Neural crest cell (in vitro differentiated cells): ENCODE data around the gene ZPR1. TPM values are rescaled to one million over a fixed set of nuclear protein-coding genes. Genes with fewer than 3 reads are reported as not detected.
"Not testable (repeated sequence)": the region's sequence is repeated elsewhere in the genome, so short reads cannot be mapped to it uniquely, and the experiment has no call there.

Experiments used
- DNase-seq: peaks from one replicate; pipeline ENCODE4 v3.0.0; 2021; ENCODE audit warnings: low read depth, mixed read lengths, low spot score
- H3K27ac Mint-ChIP-seq: one replicate; pipeline ENCODE4 v1.8.0; 2021; ENCODE audit warnings: mild to moderate bottlenecking, mixed read lengths; ENCODE audit not compliant: unreplicated experiment
- H3K27me3 Mint-ChIP-seq: 2 replicates; pipeline ENCODE4 v1.8.0; 2021; ENCODE audit warnings: low read depth, mild to moderate bottlenecking, mixed read lengths
- H3K36me3 Mint-ChIP-seq: 2 replicates; pipeline ENCODE4 v1.8.0; 2021; ENCODE audit warnings: low read depth, mild to moderate bottlenecking, mixed read lengths
- H3K4me1 Mint-ChIP-seq: 2 replicates; pipeline ENCODE4 v1.8.0; 2021; ENCODE audit warnings: mixed read lengths
- H3K4me3 Mint-ChIP-seq: one replicate; pipeline ENCODE4 v1.8.0; 2021; ENCODE audit warnings: mild to moderate bottlenecking, mixed read lengths
- H3K9me3 Mint-ChIP-seq: 2 replicates; pipeline ENCODE4 v1.8.0; 2021; ENCODE audit warnings: mixed read lengths
- CTCF ChIP-seq: fragments of 200-600 bp; sonication (generic); conservative IDR thresholded peaks from 2 replicates; pipeline ENCODE4 v1.5.0; 2021; ENCODE audit warnings: antibody characterized with exemption, mild to moderate bottlenecking
- long read RNA-seq: library from polyadenylated mRNA; unstranded; transcript quantifications from one replicate; pipeline ENCODE4 v2.0.0, GENCODE V29; 2020
- total RNA-seq: library from RNA; stranded (reverse); gene quantifications from 2 replicates; pipeline ENCODE4 v1.2.1, GENCODE V29; 2021

The ZPR1 gene
- 40.7 and 44.5 TPM in 2 replicates for total RNA-seq
- long read RNA-seq, full-length matches to known transcripts: 3 of 8 reads
- long read RNA-seq, partial matches to known transcripts: 5 of 8 reads
- long read RNA-seq, other reads (novel, unspliced or antisense): 0 of 8 reads

GRCh38 chr11:116787786-116788486, at the start of gene ZPR1:
Gene ZPR1, minus strand, starts transcription at chr11:116788023. Its CDS starts 33 bp downstream, at chr11:116787990.
- Mint-ChIP-seq H3K27ac (peak within 1 kb of the TSS; percentile 95), H3K9me3 (no peaks in the 10 kb centered on the region), H3K36me3 (peaks cover 6% of the 10 kb centered on the region), H3K4me1 (peaks cover 28% of the 10 kb centered on the region), H3K4me3 (peak within 1 kb of the TSS; percentile 100), H3K27me3 (peaks cover 7% of the 10 kb centered on the region)
- DNase-seq: peak; percentile 60
- TF ChIP-seq CTCF: no peak

GRCh38 chr11:116836632-116836991, 48.8 kb upstream of the ZPR1 start:
- H3K27me3 Mint-ChIP-seq: no peaks in the 10 kb centered on the region
- H3K4me3 Mint-ChIP-seq: no peak overlapping the region
- no peaks in the 10 kb centered on the region for H3K36me3 Mint-ChIP-seq
- H3K27ac Mint-ChIP-seq: no peak overlapping the region
- no peaks in the 10 kb centered on the region for H3K9me3 Mint-ChIP-seq
- peaks cover 32% of the 10 kb centered on the region for H3K4me1 Mint-ChIP-seq
- TF ChIP-seq CTCF: no peak
- DNase-seq: no peak

- peak; percentile 74 for DNase-seq
- no peaks in the 10 kb centered on the region for H3K9me3 Mint-ChIP-seq
- TF ChIP-seq CTCF: peak; percentile 68
- H3K4me3 Mint-ChIP-seq: peak overlapping the region; percentile 75
- H3K4me1 Mint-ChIP-seq: peaks cover 32% of the 10 kb centered on the region
- no peaks in the 10 kb centered on the region for H3K27me3 Mint-ChIP-seq
- H3K36me3 Mint-ChIP-seq: no peaks in the 10 kb centered on the region
- peak overlapping the region; percentile 57 for H3K27ac Mint-ChIP-seq
Measured at GRCh38 chr11:116835791-116836631, 48.2 kb upstream of the ZPR1 start.

- Mint-ChIP-seq H3K27me3 (no peaks in the 10 kb centered on the region), H3K4me3 (peak overlapping the region; percentile 75), H3K9me3 (no peaks in the 10 kb centered on the region), H3K4me1 (peaks cover 32% of the 10 kb centered on the region), H3K36me3 (no peaks in the 10 kb centered on the region), H3K27ac (no peak overlapping the region)
- no peak for DNase-seq
- no peak for TF ChIP-seq CTCF
Measured at GRCh38 chr11:116835042-116835772, 47.4 kb upstream of the ZPR1 start.

GRCh38 chr11:116834535-116835041, 46.8 kb upstream of the ZPR1 start:
- peaks cover 32% of the 10 kb centered on the region for H3K4me1 Mint-ChIP-seq
- H3K9me3 Mint-ChIP-seq, H3K27me3 Mint-ChIP-seq, DNase-seq, H3K4me3 Mint-ChIP-seq, H3K36me3 Mint-ChIP-seq: not testable (repeated sequence)
- H3K27ac Mint-ChIP-seq: peak overlapping the region; percentile 91
